ENCODE results near the gene LRSAM1.

DNA sequence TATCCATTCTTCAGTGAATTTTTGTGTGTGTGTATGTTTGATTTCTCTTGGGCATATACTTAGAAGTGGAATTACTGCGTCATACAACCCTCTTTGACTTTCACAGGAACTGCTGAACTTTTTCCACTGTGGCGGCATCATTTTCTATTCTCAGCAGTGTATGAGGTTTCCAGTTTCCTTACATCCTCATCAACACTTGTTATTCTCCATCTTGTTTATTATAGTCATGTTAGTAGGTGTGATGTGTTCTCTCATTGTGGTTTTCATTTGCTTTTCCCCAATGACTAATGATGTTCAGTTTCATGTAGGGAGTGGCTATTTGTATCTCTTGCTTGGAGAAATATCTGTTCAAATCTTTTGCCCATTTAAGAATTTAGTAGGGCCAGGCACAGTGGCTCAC lies 24.6 kb upstream of the LRSAM1 start:
- TF ChIP-seq CTCF (IDR thresholded peaks at IDR 0.05; ENCODE audit: low read depth, low read length) (no peak), MYC (IDR thresholded peaks at IDR 0.05; ENCODE audit: low read depth, low read length) (no peak), POLR2A (IDR thresholded peaks at IDR 0.05; ENCODE audit: extremely low read depth, insufficient read length) (no peak)

Data from NB4 (cell line).